ENCODE results near the gene CSMD2.
"Not testable (repeated sequence)": the region's sequence is repeated elsewhere in the genome, so short reads cannot be mapped to it uniquely, and the experiment has no call there.

DNA sequence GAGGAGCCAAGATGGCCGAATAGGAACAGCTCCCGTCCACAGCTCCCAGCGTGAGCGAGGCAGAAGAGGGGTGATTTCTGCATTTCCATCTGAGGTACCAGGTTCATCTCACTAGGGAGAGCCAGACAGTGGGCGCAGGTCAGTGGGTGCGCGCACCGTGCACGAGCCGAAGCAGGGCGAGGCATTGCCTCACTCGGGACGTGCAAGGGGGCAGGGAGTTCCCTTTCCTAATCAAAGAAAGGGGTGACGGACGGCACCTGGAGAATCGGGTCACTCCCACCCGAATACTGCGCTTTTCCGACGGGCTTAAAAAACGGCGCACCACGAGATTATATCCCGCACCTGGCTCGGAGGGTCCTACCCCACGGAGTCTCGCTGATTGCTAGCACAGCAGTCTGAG is 72.6 kb downstream of the CSMD2 start:
- TF ChIP-seq, protein P1, sequence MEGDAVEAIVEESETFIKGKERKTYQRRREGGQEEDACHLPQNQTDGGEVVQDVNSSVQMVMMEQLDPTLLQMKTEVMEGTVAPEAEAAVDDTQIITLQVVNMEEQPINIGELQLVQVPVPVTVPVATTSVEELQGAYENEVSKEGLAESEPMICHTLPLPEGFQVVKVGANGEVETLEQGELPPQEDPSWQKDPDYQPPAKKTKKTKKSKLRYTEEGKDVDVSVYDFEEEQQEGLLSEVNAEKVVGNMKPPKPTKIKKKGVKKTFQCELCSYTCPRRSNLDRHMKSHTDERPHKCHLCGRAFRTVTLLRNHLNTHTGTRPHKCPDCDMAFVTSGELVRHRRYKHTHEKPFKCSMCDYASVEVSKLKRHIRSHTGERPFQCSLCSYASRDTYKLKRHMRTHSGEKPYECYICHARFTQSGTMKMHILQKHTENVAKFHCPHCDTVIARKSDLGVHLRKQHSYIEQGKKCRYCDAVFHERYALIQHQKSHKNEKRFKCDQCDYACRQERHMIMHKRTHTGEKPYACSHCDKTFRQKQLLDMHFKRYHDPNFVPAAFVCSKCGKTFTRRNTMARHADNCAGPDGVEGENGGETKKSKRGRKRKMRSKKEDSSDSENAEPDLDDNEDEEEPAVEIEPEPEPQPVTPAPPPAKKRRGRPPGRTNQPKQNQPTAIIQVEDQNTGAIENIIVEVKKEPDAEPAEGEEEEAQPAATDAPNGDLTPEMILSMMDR (conservative IDR thresholded peaks at IDR 0.05 in 1 of 2, IDR thresholded peaks at IDR 0.05 in 1 of 2; ENCODE audit: low read depth in 1 of 2, low read length in 2 of 2): not testable (repeated sequence)
- TF ChIP-seq EZH2 (IDR thresholded peaks at IDR 0.05; ENCODE audit: low read length, missing control alignments): not testable (repeated sequence)
